Adipocyte (in vitro differentiated cells): Measurements from ENCODE around the gene DEPP1.
A peak's percentile ranks its signal among the peaks of the same experiment; 100 is the strongest.

ENCODE experiments used
- DNase-seq: peaks from one replicate; pipeline ENCODE4 v3.0.0-alpha.2; 2015; ENCODE audit warnings: low read depth
- H3K27me3 ChIP-seq: replicated peaks from 2 replicates; pipeline ENCODE4 v1.7.0; 2013; ENCODE audit warnings: mild to moderate bottlenecking, low read length, moderate library complexity; ENCODE audit not compliant: control insufficient read depth, insufficient read depth
- H3K36me3 ChIP-seq: 2 replicates; pipeline ENCODE4 v1.7.0; 2013; ENCODE audit warnings: low read length, mild to moderate bottlenecking, moderate library complexity; ENCODE audit not compliant: control insufficient read depth, insufficient read depth, severe bottlenecking
- H3K4me1 ChIP-seq: 2 replicates; pipeline ENCODE4 v1.7.0; 2013; ENCODE audit warnings: mild to moderate bottlenecking, low read length, moderate library complexity; ENCODE audit not compliant: control insufficient read depth, insufficient read depth
- H3K4me3 ChIP-seq: 2 replicates; pipeline ENCODE4 v1.7.0; 2013; ENCODE audit warnings: mild to moderate bottlenecking, low read length, moderate library complexity
- H3K9ac ChIP-seq: 2 replicates; pipeline ENCODE4 v1.7.0; 2013; ENCODE audit warnings: mild to moderate bottlenecking, low read length, moderate library complexity
- H3K9me3 ChIP-seq: 2 replicates; pipeline ENCODE4 v1.7.0; 2013; ENCODE audit warnings: mild to moderate bottlenecking, low read length, moderate library complexity; ENCODE audit not compliant: control insufficient read depth

Gene DEPP1

DNA sequence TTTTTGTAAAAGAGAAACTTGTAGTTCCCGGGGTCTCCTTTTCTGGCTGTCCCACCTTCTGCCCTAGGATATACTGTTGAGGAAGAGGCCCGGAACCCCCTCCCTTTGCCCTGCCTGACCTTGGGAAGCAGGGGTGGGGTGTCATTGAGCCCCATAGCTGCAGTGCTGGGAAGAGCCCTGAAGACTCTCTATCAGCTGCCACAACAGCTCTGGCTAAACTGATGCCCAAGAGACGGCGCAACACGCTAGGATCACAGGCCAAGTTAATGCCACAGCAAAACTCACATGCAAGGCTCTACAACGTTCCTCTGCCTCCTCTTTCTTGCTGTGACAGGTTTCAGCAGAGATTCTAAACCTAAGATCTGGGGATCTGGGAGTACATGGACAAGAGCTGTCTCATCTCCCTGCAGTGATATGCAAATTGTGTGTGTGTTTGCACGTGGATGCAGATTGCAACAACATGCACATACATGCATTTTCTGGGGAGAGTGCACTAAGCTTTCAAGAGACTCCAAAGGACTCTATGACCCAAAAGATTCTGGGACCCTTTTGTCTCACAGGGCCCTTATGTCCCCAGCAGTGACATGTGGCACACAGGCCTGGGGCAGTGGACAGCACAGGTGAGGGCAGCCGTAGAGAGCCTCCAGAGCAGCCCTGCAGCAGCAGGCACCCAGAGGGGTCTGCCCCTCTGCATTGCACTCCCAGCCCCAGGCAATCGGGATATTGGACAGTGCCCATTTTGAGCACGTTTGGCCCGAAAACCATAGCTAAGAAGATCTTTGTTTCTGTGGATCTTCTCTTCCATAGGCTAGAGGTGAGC is 16.5 kb downstream of the DEPP1 start:
- Histone ChIP-seq H3K36me3 (no peaks in the 10 kb centered on the region), H3K9ac (peak overlapping the region; percentile 85), H3K4me1 (peaks cover 85% of the 10 kb centered on the region), H3K27me3 (no peaks in the 10 kb centered on the region), H3K9me3 (no peaks in the 10 kb centered on the region), H3K4me3 (peak overlapping the region; percentile 88)
- no peak for DNase-seq

DNA sequence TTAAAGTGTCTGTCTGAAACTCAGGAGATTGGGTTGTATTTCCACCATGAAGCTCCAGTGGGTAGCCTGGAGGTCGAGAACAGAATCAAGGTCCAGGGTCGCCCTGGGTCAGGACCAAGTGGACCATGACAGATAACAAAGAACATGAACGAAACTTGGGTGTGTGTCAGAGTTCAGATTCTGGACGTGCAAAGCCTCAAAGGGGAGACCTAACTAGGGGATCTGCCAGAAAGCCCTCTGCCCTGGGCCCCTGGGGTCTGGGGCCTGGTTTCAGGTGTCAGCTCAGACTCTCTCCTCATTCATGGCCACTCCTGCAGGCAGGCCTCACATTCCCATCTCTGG is 17.4 kb downstream of the DEPP1 start:
- Histone ChIP-seq H3K4me1 (peaks cover 85% of the 10 kb centered on the region), H3K4me3 (peak overlapping the region; percentile 88), H3K9me3 (no peaks in the 10 kb centered on the region), H3K27me3 (no peaks in the 10 kb centered on the region), H3K36me3 (no peaks in the 10 kb centered on the region), H3K9ac (peak overlapping the region; percentile 85)
- DNase-seq = no peak

DNA sequence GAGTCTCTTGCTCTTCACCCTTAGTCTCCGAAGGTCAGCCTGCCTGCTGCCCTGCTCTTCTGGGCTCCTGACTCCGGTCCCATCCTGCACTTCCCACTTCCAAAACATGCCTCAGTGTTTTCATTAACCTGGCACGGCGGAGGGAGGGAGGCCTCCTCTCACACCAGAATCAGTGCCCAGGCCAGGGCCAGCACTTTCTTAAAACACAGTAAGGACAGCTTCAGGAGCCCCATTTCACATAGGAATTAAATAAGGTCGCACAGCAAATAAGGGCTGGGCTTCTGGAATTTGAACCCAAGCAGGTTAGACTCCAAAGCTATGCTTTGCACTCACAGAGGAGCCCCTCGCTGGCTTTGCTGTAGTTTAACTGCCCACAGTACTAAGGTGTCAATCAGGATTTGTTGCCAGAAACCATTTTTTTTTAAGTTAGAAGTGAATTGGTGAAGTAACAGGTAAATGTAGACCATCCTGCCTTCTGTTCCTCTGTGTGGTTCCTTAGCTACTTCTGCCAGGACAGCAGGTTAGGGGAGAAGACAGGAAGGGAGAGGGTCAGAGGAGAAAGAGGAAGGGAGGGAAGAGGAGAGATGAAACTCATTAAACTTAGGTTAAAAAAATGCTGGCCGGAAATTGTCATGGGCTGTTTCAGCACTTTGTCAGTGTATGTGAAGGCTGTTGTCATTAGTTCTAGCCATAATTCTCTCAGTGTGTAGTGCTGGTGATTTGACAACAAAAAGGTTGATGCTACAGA is 18.0 kb downstream of the DEPP1 start:
- no peaks in the 10 kb centered on the region for H3K27me3 ChIP-seq
- no peaks in the 10 kb centered on the region for H3K36me3 ChIP-seq
- H3K4me1 ChIP-seq = peaks cover 85% of the 10 kb centered on the region
- no peaks in the 10 kb centered on the region for H3K9me3 ChIP-seq
- peak overlapping the region; percentile 85 for H3K9ac ChIP-seq
- DNase-seq = no peak
- peak overlapping the region; percentile 88 for H3K4me3 ChIP-seq

DNA sequence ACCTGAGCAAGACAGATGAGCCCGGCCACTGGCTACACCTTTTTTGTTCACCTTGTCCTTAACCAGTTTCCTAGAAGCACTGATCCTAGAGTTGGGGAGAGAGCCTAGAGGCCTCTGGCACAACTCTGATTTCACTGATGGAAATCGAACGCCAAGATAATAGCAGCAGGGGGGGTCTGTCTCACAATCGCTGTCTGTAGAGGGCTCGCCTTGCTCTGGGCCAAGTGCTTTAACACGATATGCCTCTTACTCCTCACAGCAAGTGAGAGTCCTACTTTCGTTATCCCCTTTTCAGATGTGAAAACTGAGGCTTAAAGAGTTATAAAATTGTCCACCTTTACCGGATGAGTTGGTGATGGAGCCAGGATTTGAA is 18.5 kb downstream of the DEPP1 start:
- Histone ChIP-seq H3K4me1 (peaks cover 88% of the 10 kb centered on the region), H3K9ac (peak overlapping the region; percentile 85), H3K9me3 (no peaks in the 10 kb centered on the region), H3K27me3 (no peaks in the 10 kb centered on the region), H3K36me3 (no peaks in the 10 kb centered on the region), H3K4me3 (peak overlapping the region; percentile 88)
- no peak for DNase-seq

DNA sequence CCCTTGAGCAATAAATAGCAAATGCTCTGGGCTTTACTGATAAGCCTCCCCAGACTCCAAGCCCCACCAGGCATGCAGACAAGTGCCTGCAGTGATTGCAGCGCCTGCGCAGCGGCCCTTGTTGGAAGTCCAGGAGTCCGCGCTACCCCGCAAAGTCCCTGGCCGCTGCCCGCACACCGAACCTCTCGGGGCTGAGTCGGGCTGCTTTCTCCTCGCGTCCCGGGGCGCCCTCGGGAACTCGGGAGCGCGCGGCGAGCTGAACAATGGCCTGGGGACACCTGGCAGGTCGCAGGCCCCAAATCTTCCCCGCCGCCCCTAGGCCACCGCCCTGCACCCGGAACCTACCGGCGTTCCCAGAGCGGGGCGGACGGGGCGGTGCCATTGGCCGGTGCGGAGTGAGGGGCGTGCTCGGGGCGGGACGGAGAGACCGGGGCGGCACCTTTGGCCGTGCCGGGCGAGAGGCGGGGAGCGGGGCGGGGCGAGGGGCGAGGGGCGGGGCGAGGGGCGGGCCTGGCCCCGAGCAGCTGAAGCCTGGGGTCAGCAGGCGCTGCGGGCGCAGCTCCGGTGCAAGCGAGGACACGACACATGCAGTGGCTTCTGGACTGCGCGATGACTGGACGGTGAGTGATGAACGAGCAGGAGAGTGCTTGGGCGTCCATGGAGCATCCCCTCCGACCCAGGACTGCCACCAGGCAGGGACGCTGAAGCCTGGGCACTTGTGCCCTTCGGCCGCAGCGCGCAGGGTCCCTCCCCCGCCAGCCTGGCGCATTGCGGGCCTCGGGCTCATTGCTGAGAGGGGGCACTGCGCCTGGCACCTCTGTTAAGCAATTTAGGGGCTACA is 19.1 kb downstream of the DEPP1 start, which contains the start of gene RASSF4:
TSS of gene RASSF4 (plus strand) at position 556 of the 841 bp plus-strand sequence. CDS start 10,401 bp downstream, outside the sequence.
- Histone ChIP-seq H3K36me3 (no peaks in the 10 kb centered on the region), H3K27me3 (no peaks in the 10 kb centered on the region), H3K9me3 (no peaks in the 10 kb centered on the region), H3K4me1 (peaks cover 82% of the 10 kb centered on the region), H3K9ac (peak within 1 kb of the TSS; percentile 90), H3K4me3 (peak within 1 kb of the TSS; percentile 88)
- DNase-seq = peak; percentile 93

DNA sequence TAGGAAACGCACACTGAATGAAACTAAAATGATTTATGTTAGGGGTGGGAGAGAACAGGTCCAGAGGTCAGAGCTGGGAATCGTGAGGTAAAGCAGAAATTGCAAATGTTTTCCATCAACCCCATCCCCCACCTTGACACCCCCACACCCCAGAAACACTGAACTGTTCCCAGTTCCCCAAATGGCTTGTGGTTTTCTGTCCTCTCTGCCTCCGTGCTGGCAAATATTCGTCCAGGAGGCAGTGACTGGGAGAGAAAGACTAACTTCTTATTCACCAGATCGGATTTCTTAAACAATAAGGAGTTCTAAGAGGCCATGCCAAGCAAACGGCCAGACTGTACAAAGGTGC is 19.7 kb downstream of the DEPP1 start:
- peaks cover under 1% of the 10 kb centered on the region for H3K36me3 ChIP-seq
- H3K4me3 ChIP-seq = peak overlapping the region; percentile 86
- peaks cover 76% of the 10 kb centered on the region for H3K4me1 ChIP-seq
- no peaks in the 10 kb centered on the region for H3K27me3 ChIP-seq
- peak overlapping the region; percentile 90 for H3K9ac ChIP-seq
- no peak for DNase-seq
- H3K9me3 ChIP-seq = no peaks in the 10 kb centered on the region

DNA sequence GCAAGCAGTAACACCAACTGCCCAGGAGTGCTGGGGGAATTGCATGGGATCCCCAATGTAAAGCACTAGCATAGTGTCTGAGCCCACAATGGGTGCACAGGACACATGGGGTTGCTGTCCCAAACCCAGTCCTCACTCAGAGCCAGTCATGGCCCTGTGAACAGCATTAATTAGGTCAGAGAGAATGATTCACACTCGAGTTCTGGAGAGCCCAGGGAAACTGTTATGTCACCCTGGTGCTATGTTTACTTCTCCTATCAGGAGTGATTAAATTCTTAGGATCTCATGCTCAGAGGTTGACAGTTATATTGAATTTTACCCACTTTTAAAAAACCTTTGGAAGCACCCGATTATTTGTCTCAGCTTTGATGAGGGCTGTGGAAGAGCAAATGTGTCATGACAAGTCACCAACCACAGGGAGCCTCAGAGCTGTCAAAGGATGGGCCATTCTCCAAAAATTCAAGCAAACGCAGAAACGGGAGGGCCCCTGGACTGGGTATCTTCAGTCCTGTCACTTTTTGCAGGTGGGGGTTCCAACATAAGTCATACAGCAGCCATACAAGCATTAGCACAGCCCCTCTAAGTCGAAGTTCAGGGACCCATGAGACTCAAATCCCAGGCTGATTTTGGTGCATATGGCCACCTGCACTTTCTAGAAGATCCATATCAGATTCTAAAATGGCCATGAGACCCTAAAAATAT is 20.3 kb downstream of the DEPP1 start:
- Histone ChIP-seq H3K4me1 (peaks cover 71% of the 10 kb centered on the region), H3K9me3 (no peaks in the 10 kb centered on the region), H3K4me3 (peak overlapping the region; percentile 86), H3K36me3 (peaks cover 4% of the 10 kb centered on the region), H3K9ac (peak overlapping the region; percentile 90), H3K27me3 (no peaks in the 10 kb centered on the region)
- peak; percentile 51 for DNase-seq

DNA sequence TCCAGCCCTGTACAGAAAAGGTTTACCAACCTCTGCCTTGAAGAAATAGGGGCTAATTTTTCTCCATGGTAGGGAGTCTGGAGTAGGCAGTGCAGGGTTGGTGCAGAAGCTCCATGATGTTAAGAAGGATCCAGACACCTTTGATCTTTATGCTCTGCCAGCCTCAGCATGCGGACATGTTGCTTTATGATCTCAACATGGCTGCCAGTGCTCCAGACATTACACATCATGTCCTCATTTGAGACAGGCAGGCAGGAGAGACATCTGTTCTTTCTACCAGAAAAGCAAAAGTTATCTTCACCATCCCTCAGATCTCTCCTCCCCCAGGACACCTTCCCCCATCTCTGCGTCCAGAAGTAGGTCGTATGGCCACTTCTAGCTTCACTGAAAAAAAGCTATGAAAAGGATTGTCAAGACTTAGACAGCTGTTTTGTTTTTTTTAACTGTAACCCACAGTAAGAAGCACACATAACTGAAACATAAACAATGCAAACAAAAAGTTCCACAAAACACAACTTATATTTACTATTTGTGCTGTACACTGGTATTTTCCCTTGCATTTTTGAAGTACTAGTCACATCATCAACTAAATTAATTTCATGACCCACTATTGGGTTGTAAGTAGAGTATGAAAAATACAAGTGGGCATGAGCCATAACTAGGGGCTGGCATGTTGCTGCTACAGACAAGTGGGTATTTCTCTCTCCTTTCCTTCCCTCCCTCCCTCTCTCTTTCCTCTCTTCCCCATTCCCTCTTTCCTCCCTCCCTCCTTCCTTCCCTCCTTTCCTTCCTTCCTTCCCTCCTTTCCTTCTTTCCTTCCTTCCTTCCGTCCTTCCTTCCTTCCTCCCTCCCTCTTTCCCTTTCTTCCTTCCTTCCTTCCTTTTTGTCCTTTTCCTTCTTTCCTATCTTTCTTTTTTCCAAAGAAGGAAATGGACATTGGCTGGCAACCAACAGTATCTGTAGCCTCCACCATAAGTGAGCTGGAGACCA is 21.6 kb downstream of the DEPP1 start:
- Histone ChIP-seq H3K27me3 (no peaks in the 10 kb centered on the region), H3K9ac (no peak overlapping the region), H3K9me3 (no peaks in the 10 kb centered on the region), H3K4me3 (peak overlapping the region; percentile 86), H3K36me3 (peaks cover 4% of the 10 kb centered on the region), H3K4me1 (peaks cover 69% of the 10 kb centered on the region)
- no peak for DNase-seq

DNA sequence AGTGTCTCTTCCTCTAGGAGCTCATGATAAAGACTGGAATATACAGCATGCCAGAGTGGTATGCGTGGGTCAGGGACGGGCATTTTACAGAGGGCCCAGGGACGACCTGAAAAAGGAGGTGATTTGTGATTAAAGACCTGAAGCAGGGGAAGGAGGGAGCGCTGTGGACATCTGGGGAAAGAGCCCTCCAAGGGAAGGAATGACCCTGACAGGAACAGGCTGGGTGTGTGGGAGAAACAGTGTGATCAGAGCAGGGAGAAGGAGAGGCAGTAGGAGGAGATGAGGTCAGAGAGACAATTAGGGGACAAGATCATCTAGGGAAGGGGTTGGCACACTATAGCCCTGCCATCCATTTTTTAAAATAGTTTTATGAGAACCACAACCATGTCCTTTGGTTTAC is 22.4 kb downstream of the DEPP1 start:
- Histone ChIP-seq H3K9ac (peak overlapping the region; percentile 33), H3K4me1 (peaks cover 61% of the 10 kb centered on the region), H3K36me3 (peaks cover 4% of the 10 kb centered on the region), H3K9me3 (no peaks in the 10 kb centered on the region), H3K4me3 (no peak overlapping the region), H3K27me3 (no peaks in the 10 kb centered on the region)
- DNase-seq = no peak
